NCI-H1417 (cell line): Measurements from ENCODE around the gene IL1RAP.

Experiments used
- DNase-seq, 3 experiments: peaks; one replicate each; lab custom pipeline; 2025; lab: John Stamatoyannopoulos, UW

Gene IL1RAP

GRCh38 chr3:190577225-190577624 lies 63.3 kb downstream of the IL1RAP start:
- DNase-seq = no peak

DNA sequence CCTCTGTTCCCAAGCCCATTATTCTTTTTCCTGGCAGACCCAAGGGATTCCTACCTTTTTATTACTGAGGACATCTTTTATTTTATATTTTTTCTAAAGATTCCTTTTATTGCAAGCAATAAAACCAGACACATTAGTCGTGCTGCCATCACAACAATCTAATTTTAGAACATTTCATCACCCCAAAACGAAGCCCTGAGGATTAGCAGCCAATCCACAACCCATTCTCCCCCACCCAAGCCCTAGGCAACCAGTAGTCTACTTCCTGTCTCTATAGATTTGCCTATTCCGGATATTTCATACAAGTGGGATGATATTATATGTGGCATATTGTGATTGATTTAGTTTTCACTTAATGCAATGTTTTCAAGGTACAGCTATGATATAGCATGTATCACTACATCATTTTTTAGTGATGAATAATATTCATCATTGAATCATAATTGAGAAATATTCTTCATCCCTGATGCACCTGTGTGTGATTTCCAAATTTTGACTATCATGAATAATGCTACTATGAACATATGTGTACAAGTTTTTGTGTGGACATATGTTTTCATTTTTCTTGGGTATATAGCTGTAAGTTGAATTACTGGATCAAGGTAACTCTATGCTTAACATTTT lies 65.7 kb downstream of the IL1RAP start:
- DNase-seq = no peak

GRCh38 chr3:190580417-190580816 lies 66.5 kb downstream of the IL1RAP start:
- DNase-seq = no peak

- no peak for DNase-seq
Observed at GRCh38 chr3:190581041-190581541, 67.2 kb downstream of the IL1RAP start.

DNA sequence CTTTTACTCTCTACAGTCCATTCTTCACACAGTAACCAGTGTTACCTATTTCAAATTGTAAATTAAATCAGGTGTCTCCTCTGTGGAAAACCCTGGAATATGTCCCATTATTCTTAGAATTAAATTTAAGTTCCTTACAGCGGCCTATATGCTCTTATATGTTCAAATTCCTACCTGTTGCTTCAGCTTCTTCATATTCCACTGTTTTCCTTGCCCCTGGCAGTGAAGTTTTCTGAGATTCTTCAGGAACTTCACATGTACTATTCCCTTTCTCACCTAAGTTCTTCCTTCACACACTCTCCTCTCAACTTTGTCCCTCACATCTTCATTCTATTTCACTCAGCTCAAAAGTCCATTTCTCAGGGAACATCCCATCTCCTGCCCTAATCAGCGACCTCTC lies 68.8 kb downstream of the IL1RAP start:
- no peak for DNase-seq

DNA sequence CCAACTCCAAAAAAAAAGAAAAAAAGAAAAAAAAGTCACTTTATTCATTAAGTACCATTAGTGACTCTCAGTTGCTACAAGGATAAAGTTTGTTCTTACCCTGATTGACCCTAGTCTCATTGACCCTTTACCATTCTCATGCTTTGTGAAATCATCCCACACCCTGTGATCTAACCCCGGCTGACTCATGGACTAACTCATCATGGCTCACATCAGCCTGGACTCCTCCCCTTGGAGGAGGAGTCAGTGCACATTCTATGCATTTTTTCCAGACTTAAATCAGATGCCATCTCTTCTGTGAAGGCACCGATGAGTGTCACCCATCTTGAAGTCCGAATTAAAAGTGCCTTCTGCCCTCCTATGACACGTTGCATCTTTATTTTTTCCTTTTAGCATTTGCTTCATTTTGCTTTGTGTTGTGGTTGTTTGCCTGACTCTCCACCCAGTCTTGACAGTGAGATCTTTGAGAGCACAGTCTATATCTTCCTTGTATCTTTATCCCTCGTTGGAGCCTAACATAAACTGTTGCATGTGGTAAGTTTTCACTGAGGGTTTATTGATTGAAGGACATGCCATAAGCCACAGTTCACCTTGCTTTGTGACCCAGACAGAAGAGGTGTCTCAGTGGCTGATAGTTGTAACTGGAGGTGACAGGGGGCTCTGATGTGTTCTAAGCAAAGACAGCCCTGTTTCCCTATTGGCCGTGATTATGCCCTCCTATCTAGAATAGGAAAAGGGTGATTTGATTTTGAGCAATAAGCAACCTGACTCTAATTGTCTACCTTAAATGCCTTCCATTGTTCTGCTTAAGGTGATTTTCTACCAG lies 72.1 kb downstream of the IL1RAP start:
- DNase-seq = peak in 1 of 3 experiments; percentile 5

- peak in 1 of 3 experiments; percentile 18 for DNase-seq
Observed at GRCh38 chr3:190586631-190587011, 72.7 kb downstream of the IL1RAP start.

DNA sequence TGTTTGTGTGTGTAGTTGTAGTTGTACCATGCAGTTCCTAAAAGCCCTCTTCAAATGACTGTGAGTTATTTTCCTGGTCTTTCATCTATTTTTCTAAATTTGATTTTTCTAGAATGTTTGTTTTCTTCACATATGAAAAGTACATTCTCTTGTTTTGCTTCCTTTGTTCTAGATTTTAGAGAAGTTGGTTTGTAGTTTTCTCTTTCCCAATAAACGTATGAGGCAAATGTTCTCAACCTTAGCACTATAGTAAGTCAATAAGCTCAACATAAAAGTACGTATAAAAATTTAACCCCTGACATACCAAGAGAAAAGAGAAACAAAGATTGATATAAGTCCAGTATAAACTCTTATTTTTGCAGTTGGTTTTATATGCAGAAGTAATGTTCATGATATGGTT lies 74.7 kb downstream of the IL1RAP start:
- DNase-seq = no peak

- no peak for DNase-seq
Observed at GRCh38 chr3:190589326-190589725, 75.4 kb downstream of the IL1RAP start.

DNA sequence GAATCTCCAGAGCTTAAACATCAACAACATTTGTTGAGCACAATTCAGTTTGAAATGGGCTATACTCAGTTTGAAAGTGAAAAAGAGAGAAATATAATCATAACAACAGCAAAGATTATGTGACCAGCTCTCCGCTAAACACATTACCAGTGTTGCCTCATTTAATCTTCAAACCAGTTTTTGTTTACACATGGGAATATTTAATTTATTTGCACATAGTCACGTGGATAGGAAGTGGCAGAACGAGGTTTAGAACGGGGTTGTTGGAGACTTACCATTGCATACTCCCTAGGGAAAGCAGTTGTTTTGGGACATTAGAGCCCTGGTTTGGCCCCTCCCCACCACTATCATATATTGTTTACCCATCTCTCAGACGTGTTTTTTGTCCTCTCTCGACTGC lies 77.2 kb downstream of the IL1RAP start:
- peak; percentile 24 to 69 (median 53) for DNase-seq

DNA sequence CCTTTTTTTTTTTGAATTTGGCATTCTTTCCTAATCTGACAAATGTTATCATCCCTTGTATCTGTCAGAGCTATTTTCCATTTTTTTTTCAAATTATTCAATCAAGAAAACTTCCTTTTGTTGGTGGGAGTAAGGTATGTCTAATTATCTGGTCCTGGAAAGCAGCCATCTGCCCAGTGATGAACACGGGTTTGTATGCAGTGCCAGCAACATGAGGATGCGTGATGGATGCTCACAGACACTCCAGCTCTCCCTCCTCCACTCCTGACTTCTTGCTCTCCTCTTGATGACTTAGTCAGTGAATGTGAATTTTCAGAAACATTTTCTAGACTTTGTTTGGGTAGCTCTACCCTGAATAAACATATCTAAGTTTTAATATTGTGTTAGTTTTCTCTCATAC lies 79.2 kb downstream of the IL1RAP start:
- no peak for DNase-seq

DNA sequence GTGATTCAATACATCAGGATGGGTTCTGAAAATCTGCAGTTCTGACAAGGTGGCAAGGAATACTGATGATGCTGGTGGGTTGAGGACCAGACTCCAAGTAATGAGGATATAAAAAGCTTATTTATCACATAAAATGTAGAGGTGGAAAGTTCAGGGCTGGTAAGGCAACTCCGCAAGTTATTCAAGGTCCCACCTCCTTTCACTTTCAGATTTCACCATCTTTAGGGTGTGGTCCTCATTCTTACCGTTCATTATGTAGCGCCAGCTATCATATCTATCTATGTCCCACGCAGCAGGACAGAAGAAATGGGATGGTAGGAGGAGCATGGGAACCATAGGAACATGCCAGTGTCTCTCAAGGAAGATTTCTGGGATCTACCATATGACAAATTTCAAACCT lies 80.3 kb downstream of the IL1RAP start:
- DNase-seq = no peak

- no peak for DNase-seq
Observed at GRCh38 chr3:190595179-190595795, 81.4 kb downstream of the IL1RAP start.

DNA sequence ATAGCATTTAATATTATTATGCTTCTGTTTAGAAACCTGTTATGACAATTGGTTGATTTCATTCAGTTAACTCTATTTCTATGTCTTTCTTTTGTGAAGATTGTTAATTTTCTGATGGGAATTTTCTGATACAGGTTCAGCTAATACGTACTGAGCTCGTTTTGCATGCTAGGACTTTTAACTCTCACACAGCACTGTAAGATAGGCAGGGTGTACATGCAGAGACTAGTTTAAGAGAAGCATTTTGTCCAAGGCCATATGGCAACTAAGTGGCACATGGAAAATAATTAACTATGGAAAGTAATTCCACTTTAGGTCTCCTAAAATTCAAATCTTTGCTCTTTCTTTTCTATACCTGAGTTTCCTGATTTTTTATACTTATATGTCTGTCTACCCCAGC lies 81.9 kb downstream of the IL1RAP start:
- no peak for DNase-seq

- peak in 2 of 3 experiments; percentile 19 to 58 for DNase-seq
Observed at GRCh38 chr3:190596349-190597285, 82.7 kb downstream of the IL1RAP start.

- DNase-seq = no peak
Observed at GRCh38 chr3:190597291-190597690, 83.4 kb downstream of the IL1RAP start.

GRCh38 chr3:190601622-190602021 lies 87.7 kb downstream of the IL1RAP start:
- no peak for DNase-seq

DNA sequence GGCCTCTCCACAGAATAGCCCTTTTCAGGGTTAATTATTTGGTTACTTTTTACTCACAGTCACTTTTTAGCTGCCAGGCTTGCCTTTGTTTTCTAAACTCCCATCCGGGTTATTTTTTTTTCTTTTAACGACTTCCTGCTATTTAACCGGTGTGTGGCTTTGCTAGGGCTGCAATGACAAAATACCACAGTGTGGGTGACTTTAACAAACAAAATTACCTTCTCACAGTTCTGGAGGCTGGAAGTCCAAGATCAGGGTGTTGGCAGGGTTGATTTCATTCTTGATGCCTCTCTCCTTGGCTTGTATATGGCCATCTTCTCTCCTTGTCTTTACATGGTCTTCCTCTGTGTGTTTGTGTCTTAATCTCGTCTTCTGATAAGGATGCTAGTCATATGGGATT lies 91.5 kb downstream of the IL1RAP start:
- no peak for DNase-seq

DNA sequence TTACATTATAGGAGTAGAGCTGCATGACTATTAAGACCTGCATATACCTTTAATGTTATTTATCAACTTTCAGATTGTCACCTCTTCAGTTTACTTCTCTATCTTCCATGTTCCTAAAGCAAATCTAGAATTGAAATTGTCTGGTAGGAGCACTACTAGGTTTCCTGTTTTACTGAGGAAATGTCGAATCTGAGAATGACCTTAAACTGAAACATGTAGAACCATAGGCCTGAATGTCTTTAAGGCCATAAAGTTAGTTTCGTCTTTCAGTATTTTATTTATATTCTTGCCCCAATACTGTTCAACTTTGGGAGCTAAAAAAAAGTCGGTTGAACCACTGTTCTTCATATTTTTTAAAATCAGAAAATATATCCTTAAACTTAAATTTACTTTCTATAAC lies 92.7 kb downstream of the IL1RAP start:
- no peak for DNase-seq

DNA sequence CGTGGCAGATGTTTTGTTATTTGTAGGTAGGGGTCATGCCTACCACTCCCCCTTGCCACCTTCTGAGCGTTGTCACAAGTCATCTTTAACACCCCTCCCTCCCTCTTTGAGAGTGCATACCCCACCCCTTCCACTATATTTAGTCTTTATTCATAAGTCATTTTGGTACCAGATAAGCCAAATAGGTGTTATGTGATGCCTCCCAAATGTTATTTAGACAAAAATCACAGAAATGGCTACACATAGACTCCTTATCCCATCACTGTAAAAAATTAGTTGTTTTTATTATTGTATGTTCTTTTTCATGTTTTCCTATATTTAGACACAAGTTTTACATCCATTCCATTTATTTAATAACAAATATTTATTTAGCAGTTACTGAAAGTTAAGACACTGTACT lies 93.1 kb downstream of the IL1RAP start:
- DNase-seq = no peak

DNA sequence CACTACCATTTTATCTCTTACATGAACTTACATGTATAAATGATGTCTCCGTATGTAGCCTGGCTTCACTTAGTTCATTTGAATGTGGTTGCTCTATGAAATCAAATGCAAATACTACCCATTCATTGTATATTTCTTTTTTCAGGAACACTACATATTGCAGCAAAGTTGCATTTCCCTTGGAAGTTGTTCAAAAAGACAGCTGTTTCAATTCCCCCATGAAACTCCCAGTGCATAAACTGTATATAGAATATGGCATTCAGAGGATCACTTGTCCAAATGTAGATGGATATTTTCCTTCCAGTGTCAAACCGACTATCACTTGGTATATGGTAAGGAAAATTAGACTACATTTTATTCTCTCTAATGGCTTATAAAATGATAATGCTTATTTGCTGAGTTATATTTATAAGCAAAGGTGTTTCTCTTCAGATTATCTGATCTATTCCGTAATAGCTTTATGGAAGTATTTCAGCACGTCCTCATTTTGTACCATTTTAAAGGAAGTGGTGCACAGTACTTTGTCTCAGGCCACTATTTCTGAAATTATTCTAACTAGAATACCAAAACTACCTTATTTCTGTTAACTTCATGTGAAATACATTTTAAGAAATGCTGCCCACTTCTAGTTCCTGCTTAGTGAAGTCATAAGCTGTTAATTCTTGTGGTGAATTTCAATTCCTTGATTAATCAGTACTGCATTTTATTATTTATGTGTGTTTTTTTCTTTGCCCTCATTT lies 95.1 kb downstream of the IL1RAP start:
- no peak for DNase-seq
